ENCODE results near the gene B4GALT3.

GRCh38 chr1:161198194-161198896, 21.0 kb upstream of the B4GALT3 start:
- TF ChIP-seq POLR2A (IDR thresholded peaks at IDR 0.05): no peak
- no peak for TF ChIP-seq CTCF (IDR thresholded peaks at IDR 0.05)
